ENCODE results near the gene RELT. TPM values are rescaled to one million over a fixed set of nuclear protein-coding genes. Genes with fewer than 3 reads are reported as not detected.

The RELT gene
- total and polyA plus RNA-seq, 2 of the 13 experiments (the other 11 are each of a cell fraction or from before 2014, with no cell fraction given) = 2.5 to 4.7 TPM

DNA sequence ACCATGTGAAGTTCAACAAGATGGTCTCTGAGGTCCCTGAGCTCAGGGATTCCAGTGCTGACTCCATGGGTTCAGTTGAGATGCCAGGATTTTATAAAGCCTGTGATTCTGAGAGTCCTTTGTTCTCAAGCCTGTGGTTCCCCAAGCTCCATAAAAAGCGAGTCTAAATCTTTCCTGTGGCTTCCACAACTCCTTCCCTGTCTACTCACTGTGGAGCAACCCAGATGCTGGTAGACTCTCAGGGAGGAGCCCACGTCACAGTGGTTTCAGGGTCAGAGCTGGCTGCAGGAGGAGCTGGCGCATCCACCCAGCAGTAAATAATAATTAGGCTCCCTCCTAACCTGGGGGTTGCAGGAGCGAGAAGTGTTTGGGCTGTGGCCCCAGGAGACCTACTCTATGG lies 2.0 kb upstream of the RELT start (continued):
- TF ChIP-seq SUZ12 (IDR thresholded peaks at IDR 0.05; ENCODE audit: low read depth, low read length) = no peak

DNA sequence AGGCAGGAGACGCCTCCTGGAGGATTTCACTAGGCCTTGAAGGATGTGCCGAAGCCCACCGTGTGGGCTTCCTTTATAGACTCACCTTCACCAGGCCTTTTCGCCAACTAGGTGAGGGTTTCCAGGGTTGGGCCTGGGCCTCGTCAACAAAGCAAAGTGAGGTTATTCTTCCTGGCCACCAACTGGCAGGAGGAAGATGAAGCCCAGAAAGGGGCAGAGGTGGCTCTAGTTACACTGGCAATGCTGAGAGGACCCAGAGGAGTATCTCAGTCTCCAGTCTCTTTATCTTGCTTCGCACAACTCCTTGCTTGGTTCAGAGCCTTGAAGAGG lies 404 bp upstream of the RELT start:
- H4K20me1 ChIP-seq (ENCODE audit: insufficient read depth, low read length) = no peaks in the 10 kb centered on the region
- ChIA-PET POLR2A (interaction anchor here (0.5 to 2.4 kb wide), 2 partner anchors 67 to 413 kb away, joined by 3 to 8 read pairs; no protein-coding TSS in a partner anchor), CTCF (ENCODE audit: low intra/inter-chr PET ratio, low total read pairs) (interaction anchor here (1.8 kb wide), 1 partner anchor 18 kb away, joined by 8 read pairs; no protein-coding TSS in a partner anchor)
- in situ Hi-C loops (cut with HindIII; ENCODE audit: extremely low pct_ligation_motif_present, low pct_unique_long_range_greater_than_20kb) (no loop called here), intact Hi-C loops (cut with micrococcal nuclease; ENCODE audit: unreplicated experiment) (loop anchor here (2.0 kb wide), 1 partner anchor 61 kb away; no protein-coding TSS in a partner anchor)
- peak overlapping the region; percentile 80 for H2AFZ ChIP-seq (ENCODE audit: low read length)
- ATAC-seq (peak; percentile 4), DNase-seq (ENCODE audit: low spot score) (no peak), FAIRE-seq (no peak)
- H3K4me3 ChIP-seq (replicated peaks in 1 of 3; ENCODE audit: insufficient read depth in 1 of 3, low read depth in 2 of 3, low read length in 3 of 3) = peak overlapping the region; percentile 15 to 87 (median 25)
- H3K79me2 ChIP-seq (ENCODE audit: insufficient read depth, low read length) = peaks cover 18% of the 10 kb centered on the region
- no peaks in the 10 kb centered on the region for H3K36me3 ChIP-seq (replicated peaks in 1 of 2; ENCODE audit: control insufficient read depth in 1 of 2, insufficient read depth in 2 of 2, low read length in 2 of 2)
- H3K4me1 ChIP-seq (ENCODE audit: insufficient read depth, low read length) = peaks cover 43% of the 10 kb centered on the region
- H3K4me2 ChIP-seq (ENCODE audit: low read depth, low read length) = peak overlapping the region; percentile 98
- BruUV-seq (replicated peaks) = no TSS peak
- H3K9ac ChIP-seq (ENCODE audit: insufficient read depth, low read depth, low read length) = peak overlapping the region; percentile 60
- H3K9me3 ChIP-seq (ENCODE audit: low read length) = no peaks in the 10 kb centered on the region
- H3K27ac ChIP-seq (ENCODE audit: extremely low read length, insufficient read depth, low read length) = no peak overlapping the region
- TF ChIP-seq ZKSCAN8 (CRISPR knock-in tag; IDR thresholded peaks at IDR 0.05; ENCODE audit: borderline replicate concordance) (0 out of 2 replicates have a peak, but pooled peaks have one; percentile 34), RFXAP (CRISPR knock-in tag; IDR thresholded peaks at IDR 0.05; ENCODE audit: borderline replicate concordance) (0 out of 2 replicates have a peak, but pooled peaks have one; percentile 14), NKX3-1 (CRISPR knock-in tag; IDR thresholded peaks at IDR 0.05) (no peak), SALL2 (CRISPR knock-in tag; IDR thresholded peaks at IDR 0.05) (0 out of 2 replicates have a peak, but pooled peaks have one; percentile 7), LCORL (IDR thresholded peaks at IDR 0.05) (no peak), LCORL (CRISPR knock-in tag; IDR thresholded peaks at IDR 0.05) (peak; percentile 53; the same call in 1 of the 2 replicates), ZNF34 (CRISPR knock-in tag; IDR thresholded peaks at IDR 0.05; ENCODE audit: borderline replicate concordance) (no peak), ZNF724P (CRISPR knock-in tag; IDR thresholded peaks at IDR 0.05; ENCODE audit: borderline replicate concordance) (peak; percentile 65; the same call in 1 of the 2 replicates)
- TF ChIP-seq, protein P1, sequence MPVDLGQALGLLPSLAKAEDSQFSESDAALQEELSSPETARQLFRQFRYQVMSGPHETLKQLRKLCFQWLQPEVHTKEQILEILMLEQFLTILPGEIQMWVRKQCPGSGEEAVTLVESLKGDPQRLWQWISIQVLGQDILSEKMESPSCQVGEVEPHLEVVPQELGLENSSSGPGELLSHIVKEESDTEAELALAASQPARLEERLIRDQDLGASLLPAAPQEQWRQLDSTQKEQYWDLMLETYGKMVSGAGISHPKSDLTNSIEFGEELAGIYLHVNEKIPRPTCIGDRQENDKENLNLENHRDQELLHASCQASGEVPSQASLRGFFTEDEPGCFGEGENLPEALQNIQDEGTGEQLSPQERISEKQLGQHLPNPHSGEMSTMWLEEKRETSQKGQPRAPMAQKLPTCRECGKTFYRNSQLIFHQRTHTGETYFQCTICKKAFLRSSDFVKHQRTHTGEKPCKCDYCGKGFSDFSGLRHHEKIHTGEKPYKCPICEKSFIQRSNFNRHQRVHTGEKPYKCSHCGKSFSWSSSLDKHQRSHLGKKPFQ (CRISPR knock-in tag; IDR thresholded peaks at IDR 0.05; ENCODE audit: insufficient replicate concordance) = peak; percentile 4
- WGBS (ENCODE audit: low lambda C conversion rate) = 36% methylated on average over 4 of the region's 6 CpGs
- H3K27me3 ChIP-seq (ENCODE audit: control insufficient read depth in 1 of 2, insufficient read depth in 2 of 2, low read length in 2 of 2) = peaks cover 0 to 7% of the 10 kb centered on the region in 2 experiments; a peak in 1 of 5 replicates
